ACHN (cell line): ENCODE data around the gene EMSY.

Source experiments
- DNase-seq: peaks from one replicate; pipeline ENCODE4 v3.0.0-alpha.2; 2015
- in situ Hi-C: cut with HindIII; loops from 2 replicates; pipeline ENCODE4 v1.10.0; 2017; ENCODE audit warnings: low sequenced_read_pairs, low pct_ligation_motif_present, low pct_unique_long_range_greater_than_20kb

The EMSY gene

GRCh38 chr11:76501526-76502202 is 56.8 kb downstream of the EMSY start:
- DNase-seq, result no peak
- in situ Hi-C loops, result no loop called here

- in situ Hi-C loops, result no loop called here
Measured at GRCh38 chr11:76506833-76507232, 62.0 kb downstream of the EMSY start.

GRCh38 chr11:76510060-76511047 is 65.5 kb downstream of the EMSY start:
- in situ Hi-C loops, result no loop called here
- peak; percentile 71 for DNase-seq

More at GRCh38 chr11:76506833-76507232, 62.0 kb downstream of the EMSY start:
- no peak for DNase-seq

- peak; percentile 48 for DNase-seq
- in situ Hi-C loops, result no loop called here
Measured at GRCh38 chr11:76512851-76513653, 68.2 kb downstream of the EMSY start.

DNA sequence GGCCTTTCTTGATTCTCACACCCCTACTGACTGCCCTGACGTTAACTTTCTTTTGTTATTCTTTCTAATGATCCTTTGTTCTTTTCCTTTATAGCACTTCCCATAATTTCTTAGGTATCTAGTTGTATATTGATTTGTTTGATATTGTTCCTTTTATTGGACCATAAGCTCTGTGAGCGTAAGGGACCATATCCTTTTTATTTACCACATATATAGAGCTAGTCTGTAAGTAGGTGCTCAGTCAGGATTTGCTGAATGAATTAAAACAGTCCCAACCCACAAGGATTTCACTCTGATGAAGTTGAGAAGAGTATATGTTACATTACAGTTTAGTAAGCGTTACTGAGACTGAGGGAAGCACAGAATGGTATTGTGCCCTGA is 68.8 kb downstream of the EMSY start:
- in situ Hi-C loops, result no loop called here
- no peak for DNase-seq

DNA sequence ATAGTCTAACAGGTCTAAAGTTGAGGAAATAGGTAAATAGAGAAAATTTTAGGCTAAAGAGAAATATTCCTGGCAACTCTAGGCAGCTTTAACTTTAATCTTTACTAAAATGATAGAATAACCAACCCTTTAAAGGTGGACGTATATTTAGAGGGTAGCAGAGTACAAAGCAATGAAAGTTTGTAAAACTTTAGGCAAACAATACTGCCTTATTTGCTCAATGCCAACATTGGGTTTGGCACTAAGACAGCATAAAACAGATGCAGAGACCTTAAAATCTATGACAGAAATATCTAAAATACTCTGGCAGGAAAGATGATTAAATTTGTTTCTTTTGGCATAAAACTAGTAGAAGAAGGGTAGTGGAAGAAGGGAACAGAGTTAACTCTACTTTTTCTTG is 70.7 kb downstream of the EMSY start:
- no peak for DNase-seq
- in situ Hi-C loops, result no loop called here

DNA sequence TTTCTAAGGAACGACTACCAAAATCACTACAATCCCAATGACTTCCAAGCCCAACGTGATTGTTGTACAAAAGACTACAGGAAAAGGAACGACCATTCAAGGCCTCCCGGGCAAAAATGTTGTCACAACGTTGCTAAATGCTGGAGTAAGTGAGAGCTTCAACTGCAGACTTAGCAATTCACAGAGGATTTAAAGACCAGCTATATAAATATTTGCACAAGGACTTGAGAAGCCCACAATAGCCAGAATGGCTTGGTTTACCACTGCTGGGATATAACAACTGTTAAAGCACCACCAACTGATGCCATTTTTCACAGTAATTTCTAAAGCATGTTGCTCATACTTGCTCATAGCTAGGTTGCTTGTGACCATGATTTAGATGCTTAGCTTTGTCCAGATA is 78.3 kb downstream of the EMSY start:
- no peak for DNase-seq
- in situ Hi-C loops, result no loop called here

DNA sequence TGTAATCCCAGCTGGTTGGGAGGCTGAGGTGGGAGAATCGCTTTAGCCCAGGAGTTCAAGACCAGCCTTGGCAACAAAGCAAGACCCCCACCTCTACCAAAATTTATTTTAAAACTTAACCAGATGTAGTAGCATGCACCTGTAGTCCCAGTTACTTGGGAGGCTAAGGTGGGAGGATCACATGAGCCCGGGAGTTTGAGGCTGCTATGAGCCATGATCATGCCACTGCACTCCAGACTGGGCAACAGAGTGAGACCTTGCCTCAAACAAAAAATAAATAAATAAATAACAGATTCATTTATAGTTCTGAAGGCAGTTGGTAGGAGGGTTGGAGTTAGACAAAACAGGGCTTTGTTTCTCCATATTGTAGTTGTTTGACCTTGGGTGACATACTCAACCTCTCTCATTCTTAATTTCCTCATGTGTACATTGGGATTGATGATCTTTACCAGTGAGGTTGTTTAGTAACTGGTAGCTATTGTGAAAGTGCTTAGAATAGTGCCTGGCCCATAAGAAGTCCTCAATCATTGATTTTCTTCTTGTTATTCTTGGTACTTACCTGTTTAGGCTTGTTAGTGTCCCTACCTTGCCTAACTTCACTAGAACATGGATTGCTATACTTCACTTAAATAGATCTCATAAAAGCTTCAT is 79.1 kb downstream of the EMSY start:
- no peak for DNase-seq
- in situ Hi-C loops, result no loop called here

- in situ Hi-C loops, result no loop called here
- no peak for DNase-seq
Measured at GRCh38 chr11:76524461-76524860, 79.6 kb downstream of the EMSY start.

DNA sequence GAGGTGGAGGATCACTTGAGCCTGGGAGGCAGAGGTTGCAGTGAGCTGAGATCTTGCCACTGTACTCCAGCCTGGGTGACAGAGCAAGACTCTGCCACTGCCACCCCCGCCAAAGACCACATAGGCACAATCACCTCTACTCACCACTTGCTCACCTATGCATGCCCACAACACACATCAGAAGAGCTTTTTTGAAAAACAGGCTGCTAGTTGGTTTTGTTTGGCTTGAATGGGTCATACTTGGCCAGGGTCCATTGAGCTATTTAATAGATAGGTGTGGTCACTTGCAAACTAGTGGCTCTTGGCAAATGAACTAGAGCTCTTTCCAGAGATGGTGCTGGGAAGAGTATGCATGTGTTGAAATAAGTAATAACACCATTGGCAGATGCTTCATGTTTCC is 80.1 kb downstream of the EMSY start:
- in situ Hi-C loops, result no loop called here
- DNase-seq, result no peak

DNA sequence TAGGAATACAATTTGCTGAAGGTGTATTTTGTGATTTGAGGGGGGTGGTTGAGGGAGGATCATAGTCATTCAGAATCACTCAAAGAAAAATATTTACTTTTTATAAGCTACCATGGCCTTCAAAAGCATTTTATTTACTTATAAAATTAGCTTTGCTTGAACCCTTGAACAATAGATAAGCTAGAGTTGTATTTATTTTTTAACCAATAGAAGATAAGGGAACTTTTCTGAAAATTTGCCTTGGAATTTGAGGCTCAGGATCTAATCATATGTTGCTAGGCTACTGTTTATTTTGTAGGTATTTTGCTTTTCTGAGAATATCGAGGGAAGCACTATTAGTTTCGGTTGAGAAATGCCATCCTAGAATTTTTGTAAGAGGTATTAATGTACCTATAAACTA is 82.1 kb downstream of the EMSY start:
- in situ Hi-C loops, result no loop called here
- DNase-seq, result no peak

GRCh38 chr11:76542436-76542835 is 97.6 kb downstream of the EMSY start:
- in situ Hi-C loops, result no loop called here
- no peak for DNase-seq

DNA sequence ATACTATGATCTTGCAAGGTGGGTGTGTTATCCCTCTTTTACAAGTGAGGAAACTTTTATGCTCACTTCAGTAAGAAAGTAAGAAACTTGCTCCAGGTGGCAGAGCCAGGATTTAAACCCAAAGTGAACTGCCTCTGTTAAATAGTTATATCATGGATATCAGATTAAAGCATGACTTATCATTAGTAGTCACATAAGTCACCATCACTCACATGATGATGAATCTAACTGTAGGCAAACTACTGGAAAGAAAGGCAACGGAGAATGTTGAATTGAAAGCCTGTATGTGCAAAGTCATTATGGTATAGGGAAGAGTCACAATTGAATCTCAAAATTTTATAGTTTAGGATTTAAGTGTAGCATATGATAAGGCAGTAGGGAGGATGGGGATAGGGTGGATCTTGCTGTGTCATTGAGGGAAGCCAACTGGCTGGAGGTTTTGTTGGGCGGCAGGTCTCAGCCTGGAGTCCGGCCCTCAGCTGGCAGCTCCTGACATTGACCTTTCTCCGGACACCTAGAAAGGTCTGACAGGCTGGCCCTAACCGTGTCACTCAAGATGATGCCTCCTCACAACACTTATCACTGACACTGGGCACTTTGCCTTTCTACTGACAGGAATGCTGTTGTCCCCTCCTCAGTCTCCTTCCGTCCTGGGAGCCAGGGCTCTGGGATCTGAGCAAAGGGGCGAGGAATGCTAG is 98.3 kb downstream of the EMSY start:
- DNase-seq, result no peak
- in situ Hi-C loops, result no loop called here

- in situ Hi-C loops, result no loop called here
- DNase-seq, result no peak
Measured at GRCh38 chr11:76550781-76551180, 106.0 kb downstream of the EMSY start.

DNA sequence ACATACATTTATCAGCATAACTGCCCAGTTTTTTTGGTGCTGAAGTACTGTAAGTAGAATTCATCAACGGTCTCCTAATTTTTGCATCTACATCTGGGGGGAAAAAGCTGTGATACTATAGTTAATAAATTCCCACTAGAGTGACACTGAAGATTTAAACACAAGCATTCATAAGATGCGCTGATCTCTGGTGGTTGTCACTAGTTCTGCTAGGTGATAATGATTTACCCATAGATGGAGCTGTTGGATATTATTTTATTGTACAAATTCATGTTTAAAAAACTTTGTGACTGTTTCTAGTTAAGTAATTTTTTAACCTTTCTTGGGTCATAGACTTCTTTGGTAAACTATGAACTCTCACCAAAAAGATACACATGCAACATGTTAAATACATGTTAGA is 106.6 kb downstream of the EMSY start:
- in situ Hi-C loops, result no loop called here
- DNase-seq, result peak; percentile 13

GRCh38 chr11:76552987-76553386 is 108.2 kb downstream of the EMSY start:
- DNase-seq, result no peak
- in situ Hi-C loops, result no loop called here

DNA sequence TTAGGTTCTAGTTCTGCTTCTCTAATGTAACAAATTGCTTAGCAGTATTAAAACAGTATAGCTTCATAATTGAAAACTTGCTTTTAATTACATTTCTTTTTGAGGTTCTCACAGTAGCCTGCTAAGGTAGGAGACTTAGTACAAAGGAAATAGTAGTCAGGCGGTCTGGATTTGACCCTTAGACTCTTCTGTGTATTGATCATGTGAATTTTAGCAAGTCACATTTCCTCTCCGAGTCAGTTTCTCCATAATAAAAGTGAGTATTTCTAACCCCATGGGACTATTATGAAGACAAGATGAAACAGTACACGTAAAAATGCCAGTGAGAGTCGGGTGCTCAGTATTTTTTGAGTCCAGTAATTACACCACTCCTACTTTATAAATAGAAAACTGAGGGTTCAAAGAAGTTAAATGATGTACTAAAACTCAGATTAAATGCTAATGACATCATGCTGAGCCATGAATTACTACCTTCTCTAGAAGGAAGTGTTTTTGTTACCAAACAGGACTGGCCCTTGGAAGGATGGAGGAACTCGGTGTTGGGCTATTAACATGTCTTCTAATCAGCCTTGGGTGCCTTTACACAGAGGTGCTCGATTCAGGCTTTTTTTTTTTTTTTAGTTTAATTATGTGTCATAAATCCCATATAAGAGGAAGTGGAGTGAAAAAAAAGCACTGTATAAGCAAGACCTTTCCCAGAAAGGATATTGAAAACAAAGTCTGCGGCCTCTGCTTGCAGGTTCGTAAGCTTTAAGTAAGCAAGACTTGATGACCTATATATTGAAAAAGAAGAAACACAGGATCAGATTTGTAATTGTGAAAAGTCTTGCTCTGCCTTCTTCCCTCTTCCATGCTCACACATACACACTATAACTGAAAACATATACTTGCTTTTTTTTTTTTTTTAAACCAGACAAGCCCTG is 109.0 kb downstream of the EMSY start:
- no peak for DNase-seq
- in situ Hi-C loops, result no loop called here
